Hematopoietic multipotent progenitor cell treated with erythropoietin and hydrocortisone succinate and interleukin-3 and kit ligand, for 6 days (in vitro differentiated cells): ENCODE measurements around the gene XRCC2.

Experiments used
- DNase-seq: peaks from one replicate; pipeline ENCODE4 v3.0.0-alpha.2; 2015

XRCC2 gene

GRCh38 chr7:152608656-152609055 is 67.3 kb downstream of the XRCC2 start:
- no peak for DNase-seq

- no peak for DNase-seq
Measured at GRCh38 chr7:152608208-152608607, 67.7 kb downstream of the XRCC2 start.

DNA sequence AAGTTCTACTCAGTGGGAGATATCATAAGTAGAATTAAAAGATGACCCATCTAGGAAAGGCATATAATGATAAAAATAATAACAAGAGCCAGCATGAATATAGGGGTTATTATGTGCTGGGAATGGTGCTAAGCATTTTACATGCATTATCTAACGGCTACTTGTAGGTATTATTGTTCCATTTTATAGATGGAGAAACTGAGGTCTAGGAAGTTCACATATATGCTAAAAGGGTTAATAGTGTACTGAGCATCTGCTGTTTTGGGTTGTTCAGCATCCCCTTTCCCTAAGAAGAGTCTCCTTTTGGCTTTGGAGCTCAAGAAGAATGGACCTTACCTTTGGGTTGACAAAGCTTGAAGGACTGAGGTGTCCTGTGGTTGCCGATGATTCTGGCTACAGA is 68.9 kb downstream of the XRCC2 start:
- DNase-seq, result no peak

- no peak for DNase-seq
Measured at GRCh38 chr7:152602962-152603361, 73.0 kb downstream of the XRCC2 start.

- no peak for DNase-seq
Measured at GRCh38 chr7:152601305-152601798, 74.6 kb downstream of the XRCC2 start.

DNA sequence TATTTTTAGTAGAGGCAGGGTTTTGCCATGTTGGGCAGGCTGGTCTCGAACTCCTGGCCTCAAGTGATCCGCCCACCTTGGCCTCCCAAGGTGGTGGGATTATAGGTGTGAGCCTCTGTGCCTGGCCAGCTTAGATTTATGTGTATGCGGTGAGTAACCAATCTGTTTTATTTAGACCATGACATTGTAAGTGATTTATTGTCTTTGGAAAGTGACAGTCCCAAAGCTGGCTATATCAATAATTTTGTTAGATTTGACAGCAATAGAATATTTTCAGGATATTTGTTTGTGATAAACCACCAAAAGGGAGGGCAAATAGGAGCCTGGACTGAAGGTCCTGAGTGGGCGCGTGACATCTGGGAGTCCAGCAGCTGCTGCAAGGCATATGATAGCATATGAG is 75.7 kb downstream of the XRCC2 start:
- DNase-seq, result no peak

DNA sequence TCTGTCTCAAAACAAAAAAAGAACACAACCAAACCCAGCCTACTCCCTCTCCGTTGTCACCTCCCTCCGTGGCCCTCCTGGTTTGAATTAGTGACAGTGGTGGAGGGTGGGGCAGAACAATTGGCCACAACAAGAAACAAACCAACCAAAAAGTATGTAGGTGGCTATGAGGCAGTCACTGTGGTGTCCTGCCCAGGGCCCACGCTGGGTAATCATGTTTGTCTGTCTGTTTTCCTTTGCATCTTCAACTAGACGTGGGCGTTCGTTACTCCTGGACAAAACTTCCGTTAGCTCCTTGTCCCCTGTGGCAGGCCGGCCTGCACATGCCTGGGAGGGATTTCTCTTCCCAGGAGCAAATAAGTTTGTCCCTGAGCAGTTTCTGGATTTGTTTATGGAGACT is 78.4 kb downstream of the XRCC2 start:
- DNase-seq, result no peak

- DNase-seq, result no peak
Measured at GRCh38 chr7:152596824-152597223, 79.1 kb downstream of the XRCC2 start.
